ENCODE results near the gene TDP2.

The TDP2 gene

DNA sequence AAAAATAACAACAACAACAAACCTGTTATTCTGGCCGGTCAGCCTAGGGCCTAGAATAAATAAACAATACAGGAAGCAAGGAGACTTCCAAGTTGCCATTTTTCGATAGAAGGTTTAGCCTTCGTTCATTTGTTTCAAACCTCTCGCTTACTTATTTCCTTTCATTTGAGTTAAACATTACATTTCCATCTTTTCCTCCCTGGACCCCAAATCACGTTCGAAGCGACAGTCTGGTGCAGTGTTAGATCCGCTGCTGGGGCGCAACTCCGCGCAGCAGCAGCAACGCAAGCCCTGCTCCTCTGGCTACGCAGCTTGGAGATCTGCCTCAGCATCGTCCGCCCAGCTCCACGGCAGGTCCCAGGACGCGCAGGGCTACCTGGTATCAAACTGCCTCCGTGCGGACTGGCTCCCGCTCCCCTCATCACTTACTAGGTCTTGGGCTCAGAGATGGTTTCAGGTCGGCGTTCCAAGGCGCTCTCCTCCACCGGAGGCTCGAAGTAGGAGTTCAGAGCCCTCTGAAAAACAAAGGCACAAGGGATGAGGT, 530 bp downstream of the TDP2 start:
- Histone ChIP-seq H3K79me2 (ENCODE audit: insufficient read depth, low read length) (peaks cover 18% of the 10 kb centered on the region), H3K4me2 (ENCODE audit: low read length) (peak overlapping the region; percentile 82), H2AFZ (ENCODE audit: low read length) (no peak overlapping the region)

DNA sequence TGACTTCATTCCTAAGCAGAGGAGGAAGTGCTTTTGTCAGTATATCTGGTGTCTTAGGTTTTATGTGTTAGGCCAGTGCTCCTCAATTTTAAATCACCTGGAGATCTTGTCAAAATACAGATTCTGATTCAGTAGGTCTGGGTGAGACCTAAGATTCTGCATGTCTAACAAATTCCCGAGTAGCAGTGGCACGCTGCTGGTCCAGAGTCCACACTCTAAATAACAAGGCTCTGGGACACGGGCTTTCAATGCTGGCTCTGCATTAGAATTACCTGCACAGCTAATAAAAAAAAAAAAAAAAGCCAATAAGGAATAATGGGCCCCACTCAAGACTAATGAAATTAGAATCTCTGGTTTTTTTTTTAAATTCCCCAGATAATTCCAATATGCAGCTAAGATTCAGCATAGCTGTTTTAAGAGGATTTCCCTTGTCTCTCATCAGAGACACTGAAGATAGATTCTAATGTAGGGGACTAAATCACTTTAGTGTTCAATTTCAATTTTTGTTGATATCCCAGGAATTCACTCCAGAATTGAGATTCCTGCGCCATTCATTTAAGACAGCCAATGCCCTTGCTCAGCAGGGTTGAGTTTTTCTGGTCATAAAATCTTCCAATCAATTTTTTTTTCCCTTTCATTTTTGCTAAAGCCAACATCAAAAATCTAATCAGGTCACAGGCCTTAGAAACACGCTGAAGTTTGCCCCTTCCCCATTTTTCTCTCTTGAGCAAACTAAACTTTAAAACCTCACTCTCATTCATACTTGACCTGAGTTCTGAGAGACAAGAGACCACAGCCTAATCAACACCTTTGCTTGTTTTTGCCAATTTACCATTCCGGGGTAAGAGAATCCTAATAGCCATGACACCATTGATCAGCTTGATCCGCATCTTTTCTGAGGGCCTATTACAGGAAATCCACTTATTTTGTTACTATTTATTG, 2.4 kb downstream of the TDP2 start:
- H3F3A ChIP-seq (ENCODE audit: insufficient read depth, low read length): no peaks in the 10 kb centered on the region
- H4K20me1 ChIP-seq (ENCODE audit: insufficient read depth, low read length): no peaks in the 10 kb centered on the region
- H2AFZ ChIP-seq (ENCODE audit: low read length): no peak overlapping the region
- no peak overlapping the region for H3K27ac ChIP-seq (ENCODE audit: low read depth, low read length, poor library complexity, severe bottlenecking)
- H3K9ac ChIP-seq (ENCODE audit: low read length): no peak overlapping the region; the same call in 1 of the 2 replicates
- no peak for TF ChIP-seq EZH2 (IDR thresholded peaks at IDR 0.05; ENCODE audit: borderline replicate concordance, low read length)
- peak overlapping the region; percentile 93 for H3K4me3 ChIP-seq (ENCODE audit: low read depth, low read length, poor library complexity, severe bottlenecking)
- H3K9me3 ChIP-seq (ENCODE audit: low read length): no peaks in the 10 kb centered on the region
- H3K27me3 ChIP-seq (ENCODE audit: insufficient read depth, low read length): no peaks in the 10 kb centered on the region
- no peaks in the 10 kb centered on the region for H3K9me2 ChIP-seq (ENCODE audit: low read depth, low read length)
- peaks cover 18% of the 10 kb centered on the region for H3K79me2 ChIP-seq (ENCODE audit: insufficient read depth, low read length)
- H3K36me3 ChIP-seq (ENCODE audit: insufficient read depth, low read length): peaks cover 60% of the 10 kb centered on the region
- peak overlapping the region; percentile 82 for H3K4me2 ChIP-seq (ENCODE audit: low read length)
- H3K4me1 ChIP-seq (ENCODE audit: insufficient read depth, low read length, severe bottlenecking): peaks cover 29% of the 10 kb centered on the region

More for the DNA sequence above, 530 bp downstream of the TDP2 start:
- Histone ChIP-seq H3K36me3 (ENCODE audit: insufficient read depth, low read length) (peaks cover 50% of the 10 kb centered on the region), H3K27me3 (ENCODE audit: insufficient read depth, low read length) (no peaks in the 10 kb centered on the region), H4K20me1 (ENCODE audit: insufficient read depth, low read length) (no peaks in the 10 kb centered on the region), H3K27ac (ENCODE audit: low read depth, low read length, poor library complexity, severe bottlenecking) (peak overlapping the region; percentile 54), H3K4me1 (ENCODE audit: insufficient read depth, low read length, severe bottlenecking) (peaks cover 29% of the 10 kb centered on the region), H3K9me3 (ENCODE audit: low read length) (peaks cover 5% of the 10 kb centered on the region; the same call in 1 of the 2 replicates), H3K9me2 (ENCODE audit: low read depth, low read length) (no peaks in the 10 kb centered on the region), H3K9ac (ENCODE audit: low read length) (peak overlapping the region; percentile 94), H3K4me3 (ENCODE audit: low read depth, low read length, poor library complexity, severe bottlenecking) (peak overlapping the region; percentile 93), H3F3A (ENCODE audit: insufficient read depth, low read length) (no peaks in the 10 kb centered on the region; the same call in 1 of the 2 replicates)
- TF ChIP-seq, protein P1, sequence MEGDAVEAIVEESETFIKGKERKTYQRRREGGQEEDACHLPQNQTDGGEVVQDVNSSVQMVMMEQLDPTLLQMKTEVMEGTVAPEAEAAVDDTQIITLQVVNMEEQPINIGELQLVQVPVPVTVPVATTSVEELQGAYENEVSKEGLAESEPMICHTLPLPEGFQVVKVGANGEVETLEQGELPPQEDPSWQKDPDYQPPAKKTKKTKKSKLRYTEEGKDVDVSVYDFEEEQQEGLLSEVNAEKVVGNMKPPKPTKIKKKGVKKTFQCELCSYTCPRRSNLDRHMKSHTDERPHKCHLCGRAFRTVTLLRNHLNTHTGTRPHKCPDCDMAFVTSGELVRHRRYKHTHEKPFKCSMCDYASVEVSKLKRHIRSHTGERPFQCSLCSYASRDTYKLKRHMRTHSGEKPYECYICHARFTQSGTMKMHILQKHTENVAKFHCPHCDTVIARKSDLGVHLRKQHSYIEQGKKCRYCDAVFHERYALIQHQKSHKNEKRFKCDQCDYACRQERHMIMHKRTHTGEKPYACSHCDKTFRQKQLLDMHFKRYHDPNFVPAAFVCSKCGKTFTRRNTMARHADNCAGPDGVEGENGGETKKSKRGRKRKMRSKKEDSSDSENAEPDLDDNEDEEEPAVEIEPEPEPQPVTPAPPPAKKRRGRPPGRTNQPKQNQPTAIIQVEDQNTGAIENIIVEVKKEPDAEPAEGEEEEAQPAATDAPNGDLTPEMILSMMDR (IDR thresholded peaks at IDR 0.05; ENCODE audit: low read length): no peak
- TF ChIP-seq EZH2 (IDR thresholded peaks at IDR 0.05; ENCODE audit: borderline replicate concordance, low read length): no peak

DNA sequence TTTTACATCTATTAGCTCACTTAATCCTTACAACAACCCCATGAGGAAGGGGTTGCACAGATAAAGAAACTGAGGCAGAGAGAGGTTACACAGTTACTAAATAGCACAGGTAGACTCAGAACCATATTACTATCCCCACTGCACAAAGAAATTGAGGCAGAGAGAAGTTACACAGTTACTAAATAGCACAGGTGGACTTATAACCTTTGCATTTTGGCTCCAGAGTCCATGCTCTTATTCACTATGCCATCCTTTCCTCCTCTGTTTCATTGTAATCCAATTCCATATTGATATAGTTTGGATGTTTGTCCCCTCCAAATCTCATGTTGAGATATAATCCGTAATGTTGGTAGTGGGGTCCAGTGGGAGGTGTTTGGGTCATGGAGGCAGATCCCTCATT, 3.5 kb downstream of the TDP2 start:
- Histone ChIP-seq H3F3A (ENCODE audit: insufficient read depth, low read length) (no peaks in the 10 kb centered on the region), H4K20me1 (ENCODE audit: insufficient read depth, low read length) (no peaks in the 10 kb centered on the region), H3K36me3 (ENCODE audit: insufficient read depth, low read length) (peaks cover 71% of the 10 kb centered on the region), H2AFZ (ENCODE audit: low read length) (no peak overlapping the region), H3K4me1 (ENCODE audit: insufficient read depth, low read length, severe bottlenecking) (peaks cover 29% of the 10 kb centered on the region), H3K4me2 (ENCODE audit: low read length) (no peak overlapping the region), H3K9me3 (ENCODE audit: low read length) (no peaks in the 10 kb centered on the region), H3K27ac (ENCODE audit: low read depth, low read length, poor library complexity, severe bottlenecking) (no peak overlapping the region), H3K9ac (ENCODE audit: low read length) (no peak overlapping the region), H3K79me2 (ENCODE audit: insufficient read depth, low read length) (peaks cover 18% of the 10 kb centered on the region), H3K4me3 (ENCODE audit: low read depth, low read length, poor library complexity, severe bottlenecking) (no peak overlapping the region), H3K27me3 (ENCODE audit: insufficient read depth, low read length) (no peaks in the 10 kb centered on the region), H3K9me2 (ENCODE audit: low read depth, low read length) (no peaks in the 10 kb centered on the region)
- no peak for TF ChIP-seq EZH2 (IDR thresholded peaks at IDR 0.05; ENCODE audit: borderline replicate concordance, low read length)
- TF ChIP-seq, protein P1 (IDR thresholded peaks at IDR 0.05; ENCODE audit: low read length): no peak

Data from OCI-LY1 (cell line).